NCI-H2029 treated with DMSO at 0.1 percent for 48 hours (cell line): ENCODE data around the gene CLDN34.

ENCODE experiments used
- DNase-seq: peaks from one replicate; lab custom pipeline; 2025; lab: John Stamatoyannopoulos, UW

The CLDN34 gene

DNA sequence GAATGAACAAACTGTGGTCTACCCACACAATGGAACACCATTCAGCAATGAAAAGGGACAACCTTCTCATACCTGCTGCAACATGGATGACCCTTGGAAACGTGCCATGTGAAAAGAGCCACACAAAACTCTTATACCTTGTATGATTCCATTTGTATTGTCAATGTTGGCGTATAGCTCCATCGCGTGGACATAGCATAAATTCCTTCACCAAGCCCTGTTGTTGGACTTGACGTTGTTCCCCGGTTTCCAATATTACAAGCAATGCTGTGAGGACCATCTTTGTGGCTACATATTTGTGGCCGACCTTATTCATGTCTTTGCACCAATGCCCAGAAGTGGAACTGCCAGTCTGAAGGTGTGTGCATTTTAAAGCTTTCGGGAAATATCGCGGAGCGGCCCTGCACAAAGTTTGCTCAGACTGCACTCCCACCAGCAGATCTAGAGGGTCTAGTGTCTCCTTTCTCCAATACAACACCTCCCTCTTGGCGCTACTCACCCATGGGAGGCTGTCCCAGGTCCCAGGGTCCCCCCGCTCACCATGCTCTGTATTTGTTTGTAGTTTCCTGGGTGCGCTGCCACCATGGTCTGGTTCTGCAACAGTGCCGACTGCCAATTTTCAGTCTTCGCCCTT lies at the start of gene CLDN34:
Gene CLDN34 (plus strand): TSS at position 584 of the 634 bp plus-strand sequence. CDS start 0 bp downstream, at position 584.
- no peak for DNase-seq

- no peak for DNase-seq
These were observed 49.3 kb upstream of the CLDN34 start for GRCh38 chrX:9917861-9918260.

- no peak for DNase-seq
These were observed 47.5 kb upstream of the CLDN34 start for GRCh38 chrX:9919632-9920172.

GRCh38 chrX:9921407-9921806 lies 45.8 kb upstream of the CLDN34 start:
- DNase-seq, result no peak

DNA sequence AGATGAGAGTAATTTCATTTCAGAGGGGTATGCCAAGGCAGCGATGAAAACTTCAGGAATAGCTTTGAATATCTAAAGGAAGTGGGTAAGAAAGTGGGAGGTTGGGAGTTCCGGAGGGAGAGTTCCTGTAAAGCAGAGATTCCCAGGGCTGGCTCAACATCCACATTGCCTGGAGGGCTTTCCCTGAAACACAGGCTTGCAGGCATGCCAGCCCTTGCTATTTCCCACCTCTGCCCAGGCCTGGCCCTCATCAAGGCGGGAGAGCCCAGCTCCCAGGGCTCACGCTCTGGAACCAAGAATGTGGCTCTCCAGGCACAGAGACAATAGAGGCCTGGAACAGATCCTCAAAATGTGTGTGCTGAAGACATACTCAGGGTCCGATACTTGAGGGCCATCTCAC lies 43.8 kb upstream of the CLDN34 start:
- no peak for DNase-seq

DNA sequence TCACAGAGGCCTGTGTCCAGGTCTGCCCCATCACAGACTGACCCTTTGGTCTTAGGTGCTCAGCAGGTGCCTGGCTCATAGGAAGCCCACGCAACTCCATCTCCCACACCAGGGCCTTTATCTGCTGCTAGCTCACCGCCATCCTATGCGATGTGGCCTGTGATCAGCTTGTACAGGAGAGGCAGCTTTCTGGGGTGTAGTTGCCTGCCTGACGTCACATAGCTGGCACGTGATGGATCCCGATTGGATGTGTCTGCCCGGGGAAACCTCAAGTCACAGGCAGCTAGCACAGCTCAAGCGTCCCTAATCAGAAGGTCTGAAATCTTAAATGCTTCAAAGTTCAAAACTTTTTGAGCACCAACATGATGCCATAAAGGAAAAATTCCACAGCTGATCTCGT lies 41.2 kb upstream of the CLDN34 start:
- DNase-seq, result no peak

- DNase-seq, result no peak
These were observed 39.3 kb upstream of the CLDN34 start for GRCh38 chrX:9927698-9928482.

DNA sequence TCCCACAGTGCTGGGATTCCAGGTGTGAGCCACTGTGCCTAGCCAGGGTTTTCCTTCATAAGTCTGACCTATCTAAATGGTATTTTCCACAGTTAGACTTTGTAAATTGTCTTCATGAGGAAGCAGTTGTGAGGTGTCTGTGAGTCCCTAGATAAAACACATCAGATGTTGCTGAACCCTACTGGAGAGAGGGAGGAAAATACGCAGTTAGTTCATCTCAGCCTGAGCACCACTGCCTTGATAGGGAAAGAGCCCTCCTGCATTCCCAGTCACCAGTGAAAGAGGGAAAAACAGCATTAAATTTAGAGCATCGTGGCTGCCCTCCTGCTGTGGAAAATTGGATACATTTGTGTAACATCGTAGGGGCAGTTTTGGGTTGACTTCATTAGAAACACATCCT lies 31.7 kb upstream of the CLDN34 start:
- no peak for DNase-seq

- no peak for DNase-seq
These were observed 29.4 kb upstream of the CLDN34 start for GRCh38 chrX:9937761-9938160.

GRCh38 chrX:9938516-9938915 lies 28.6 kb upstream of the CLDN34 start:
- no peak for DNase-seq

- no peak for DNase-seq
These were observed 26.7 kb upstream of the CLDN34 start for GRCh38 chrX:9940421-9940820.

DNA sequence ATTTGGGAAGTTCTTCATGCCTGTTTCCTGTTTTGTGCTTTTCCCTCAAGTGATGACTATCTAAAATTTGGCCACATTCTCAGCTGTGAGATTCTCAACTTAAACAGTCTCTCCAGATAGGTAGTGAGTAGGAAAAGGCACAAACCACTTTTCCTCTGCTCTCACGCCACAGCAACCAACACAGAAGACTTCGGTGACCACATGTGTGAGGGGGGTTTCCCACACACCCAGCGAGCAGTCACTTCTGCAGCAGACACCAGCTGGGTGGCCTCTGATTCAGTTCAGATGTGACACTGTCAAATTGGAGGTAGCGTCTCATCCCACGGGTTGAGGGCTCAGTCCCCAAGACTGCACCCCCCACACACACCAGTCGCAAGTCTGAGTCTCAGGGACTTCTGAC lies 25.1 kb upstream of the CLDN34 start:
- DNase-seq, result no peak

GRCh38 chrX:9943420-9943819 lies 23.7 kb upstream of the CLDN34 start:
- no peak for DNase-seq

- DNase-seq, result no peak
These were observed 19.9 kb upstream of the CLDN34 start for GRCh38 chrX:9947131-9947794.

- DNase-seq, result no peak
These were observed 18.8 kb upstream of the CLDN34 start for GRCh38 chrX:9948406-9948805.

- no peak for DNase-seq
These were observed 14.9 kb upstream of the CLDN34 start for GRCh38 chrX:9952300-9952699.

GRCh38 chrX:9953396-9953795 lies 13.8 kb upstream of the CLDN34 start:
- DNase-seq, result no peak

- DNase-seq, result no peak
These were observed 11.7 kb upstream of the CLDN34 start for GRCh38 chrX:9955506-9955905.

- no peak for DNase-seq
These were observed 9.4 kb upstream of the CLDN34 start for GRCh38 chrX:9957743-9958142.

DNA sequence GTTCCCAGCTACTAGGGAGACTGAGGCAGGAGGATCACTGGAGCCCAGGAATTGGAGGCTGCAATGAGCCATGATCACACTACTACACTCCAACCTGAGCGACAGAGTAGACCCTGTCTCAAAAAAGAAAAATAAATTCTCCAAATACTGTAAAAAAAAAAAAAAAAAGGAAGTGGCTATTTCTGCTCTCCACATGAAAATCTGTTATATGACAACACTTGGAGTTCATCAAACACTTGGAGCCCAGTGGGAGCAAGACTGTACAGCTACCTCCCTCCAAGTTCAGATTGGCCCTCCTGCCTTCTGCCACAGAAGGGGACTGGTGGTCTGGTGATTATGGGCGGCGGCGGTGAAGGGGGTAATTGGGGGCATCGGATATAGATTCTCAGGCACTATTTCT lies 9.0 kb upstream of the CLDN34 start:
- no peak for DNase-seq

DNA sequence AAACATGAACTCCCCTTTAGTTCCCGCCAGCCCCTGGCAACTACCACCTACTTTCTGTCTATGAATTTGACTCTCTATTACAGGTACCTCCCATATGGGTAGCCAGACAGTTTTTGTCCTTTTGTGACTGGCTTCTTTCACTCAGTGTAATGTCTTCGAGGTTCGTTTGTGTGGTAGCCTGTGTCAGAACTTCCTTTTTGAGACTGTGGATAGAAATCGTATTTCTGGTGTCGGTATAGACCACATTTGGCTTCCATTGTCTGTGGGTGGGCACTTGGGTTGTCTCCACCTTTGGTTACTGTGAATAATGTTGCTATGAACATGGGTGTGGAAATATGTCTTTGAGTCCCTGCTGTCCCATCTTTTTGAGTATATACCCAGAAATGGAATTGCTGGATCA lies 5.4 kb upstream of the CLDN34 start:
- no peak for DNase-seq

DNA sequence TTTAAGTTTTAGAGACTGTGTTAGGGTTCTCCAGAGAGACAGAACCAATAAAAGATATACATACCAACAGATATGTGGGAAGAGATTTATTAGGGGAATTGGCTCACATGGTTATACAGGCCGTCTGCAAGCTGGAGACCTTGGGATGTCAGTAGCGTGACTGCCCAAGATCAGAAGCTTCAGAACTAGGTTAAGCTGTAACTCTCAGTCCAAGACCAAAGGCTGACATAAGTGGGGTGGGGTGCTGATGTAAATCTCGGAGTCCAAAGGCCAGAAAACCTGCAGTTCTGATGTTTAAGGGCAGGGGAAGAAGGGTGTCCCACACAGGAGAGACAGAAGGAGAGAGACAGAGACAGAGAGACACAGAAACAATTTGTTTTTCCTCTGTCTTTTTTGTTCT lies 10.5 kb downstream of the CLDN34 start:
- DNase-seq, result no peak

DNA sequence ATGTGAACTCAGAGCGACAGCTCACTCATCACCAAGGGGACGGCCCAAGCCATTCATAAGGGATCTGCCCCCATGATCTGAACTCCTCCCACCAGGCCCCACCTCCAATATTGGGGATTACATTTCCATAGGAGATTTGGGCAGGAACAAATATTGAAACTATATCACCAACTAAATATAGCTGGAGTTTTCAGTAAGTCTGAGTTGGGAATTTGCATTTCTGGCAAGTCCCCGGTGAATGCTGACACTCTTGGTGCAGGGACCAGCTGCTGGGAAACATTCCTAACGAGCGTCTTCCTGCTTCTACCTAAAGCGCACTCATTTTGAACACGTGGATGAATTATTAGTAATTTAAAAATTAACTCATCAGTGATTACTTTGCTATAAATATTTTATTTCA lies 13.2 kb downstream of the CLDN34 start:
- DNase-seq, result no peak
